ENCODE measurements around the gene CELF5.

- no peak for TF ChIP-seq CTCF (IDR thresholded peaks at IDR 0.05 in 4 of 5, conservative IDR thresholded peaks at IDR 0.05 in 1 of 5)
- TF ChIP-seq POLR2A (IDR thresholded peaks at IDR 0.05), result no peak
Observed at GRCh38 chr19:3296034-3296433, 71.6 kb downstream of the CELF5 start.

Measured in gastrocnemius medialis (tissue), 4 donors.